Measurements from ENCODE around the gene LGALS3BP.

- TF ChIP-seq, protein P1, sequence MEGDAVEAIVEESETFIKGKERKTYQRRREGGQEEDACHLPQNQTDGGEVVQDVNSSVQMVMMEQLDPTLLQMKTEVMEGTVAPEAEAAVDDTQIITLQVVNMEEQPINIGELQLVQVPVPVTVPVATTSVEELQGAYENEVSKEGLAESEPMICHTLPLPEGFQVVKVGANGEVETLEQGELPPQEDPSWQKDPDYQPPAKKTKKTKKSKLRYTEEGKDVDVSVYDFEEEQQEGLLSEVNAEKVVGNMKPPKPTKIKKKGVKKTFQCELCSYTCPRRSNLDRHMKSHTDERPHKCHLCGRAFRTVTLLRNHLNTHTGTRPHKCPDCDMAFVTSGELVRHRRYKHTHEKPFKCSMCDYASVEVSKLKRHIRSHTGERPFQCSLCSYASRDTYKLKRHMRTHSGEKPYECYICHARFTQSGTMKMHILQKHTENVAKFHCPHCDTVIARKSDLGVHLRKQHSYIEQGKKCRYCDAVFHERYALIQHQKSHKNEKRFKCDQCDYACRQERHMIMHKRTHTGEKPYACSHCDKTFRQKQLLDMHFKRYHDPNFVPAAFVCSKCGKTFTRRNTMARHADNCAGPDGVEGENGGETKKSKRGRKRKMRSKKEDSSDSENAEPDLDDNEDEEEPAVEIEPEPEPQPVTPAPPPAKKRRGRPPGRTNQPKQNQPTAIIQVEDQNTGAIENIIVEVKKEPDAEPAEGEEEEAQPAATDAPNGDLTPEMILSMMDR (conservative IDR thresholded peaks at IDR 0.05 in 1 of 2, IDR thresholded peaks at IDR 0.05 in 1 of 2; ENCODE audit: extremely low read depth in 1 of 2, insufficient read depth in 1 of 2, low read depth in 1 of 2, low read length in 2 of 2): no peak
- TF ChIP-seq EZH2 (IDR thresholded peaks at IDR 0.05; ENCODE audit: borderline replicate concordance, low read length): no peak
These were observed 49.6 kb downstream of the LGALS3BP start for GRCh38 chr17:78929908-78930775.
